Subcutaneous abdominal adipose tissue (tissue), 5 donors: ENCODE data around the gene PLEKHA8.

Experiments
- H3K27ac ChIP-seq: one replicate; pipeline ENCODE4 v1.7.0; 2013; ENCODE audit warnings: low read depth, mild to moderate bottlenecking, inconsistent platforms, low read length, moderate library complexity
- H3K27me3 ChIP-seq, 5 donors: one replicate each; pipeline ENCODE4 v1.7.0; 2013; ENCODE audit warnings: low read length in 5 of 5, inconsistent platforms in 1 of 5; ENCODE audit not compliant: control insufficient read depth in 5 of 5, insufficient read depth in 4 of 5
- H3K36me3 ChIP-seq, 5 donors: one replicate each; pipeline ENCODE4 v1.7.0; 2013; ENCODE audit warnings: low read length in 5 of 5; ENCODE audit not compliant: control insufficient read depth in 5 of 5, insufficient read depth in 5 of 5
- H3K4me1 ChIP-seq, 5 donors: one replicate each; pipeline ENCODE4 v1.7.0; 2013; ENCODE audit warnings: low read length in 5 of 5, mild to moderate bottlenecking in 3 of 5, moderate library complexity in 1 of 5; ENCODE audit not compliant: control insufficient read depth in 5 of 5, insufficient read depth in 5 of 5
- H3K4me3 ChIP-seq, 5 donors: one replicate each; pipeline ENCODE4 v1.7.0; 2013; ENCODE audit warnings: low read length in 5 of 5, low read depth in 1 of 5
- H3K9ac ChIP-seq, 5 donors: one replicate each; pipeline ENCODE4 v1.7.0; 2013; ENCODE audit warnings: low read length in 5 of 5, mild to moderate bottlenecking in 4 of 5, moderate library complexity in 3 of 5
- H3K9me3 ChIP-seq, 5 donors: one replicate each; pipeline ENCODE4 v1.7.0; 2013; ENCODE audit warnings: low read length in 5 of 5; ENCODE audit not compliant: control insufficient read depth in 5 of 5
- donor health status: healthy.
- donor health status: healthy.
- donor health status: healthy.
- donor health status: healthy.
- donor health status: healthy.

PLEKHA8 gene

GRCh38 chr7:30028216-30028748, at the start of gene PLEKHA8:
PLEKHA8 (plus strand) TSS chr7:30028412; CDS start chr7:30028763, 351 bp downstream.
- peaks cover 4 to 55% (median 45%) of the 10 kb centered on the region in 5 donors for H3K4me1 ChIP-seq
- no peaks in the 10 kb centered on the region for H3K27me3 ChIP-seq
- H3K4me3 ChIP-seq = peak within 1 kb of the TSS; percentile 68 to 98 (median 91)
- no peaks in the 10 kb centered on the region for H3K36me3 ChIP-seq
- peak within 1 kb of the TSS; percentile 63 to 95 (median 87) for H3K9ac ChIP-seq
- no peaks in the 10 kb centered on the region for H3K9me3 ChIP-seq
- H3K27ac ChIP-seq = peak within 1 kb of the TSS; percentile 89

GRCh38 chr7:29980151-29980550, 48.1 kb upstream of the PLEKHA8 start:
- Histone ChIP-seq H3K9me3 (no peaks in the 10 kb centered on the region), H3K36me3 (no peaks in the 10 kb centered on the region), H3K4me1 (peaks cover 0 to 20% (median 14%) of the 10 kb centered on the region in 5 donors), H3K27me3 (no peaks in the 10 kb centered on the region), H3K4me3 (no peak overlapping the region), H3K9ac (no peak overlapping the region), H3K27ac (no peak overlapping the region)

GRCh38 chr7:29987083-29987482, 41.1 kb upstream of the PLEKHA8 start:
- H3K27me3 ChIP-seq = no peaks in the 10 kb centered on the region
- no peaks in the 10 kb centered on the region for H3K36me3 ChIP-seq
- H3K9ac ChIP-seq = no peak overlapping the region
- H3K9me3 ChIP-seq = peaks cover 0 to 2% (median 0%) of the 10 kb centered on the region in 5 donors
- H3K4me3 ChIP-seq = no peak overlapping the region
- H3K4me1 ChIP-seq = peaks cover 0 to 29% (median 25%) of the 10 kb centered on the region in 5 donors
- no peak overlapping the region for H3K27ac ChIP-seq

- no peaks in the 10 kb centered on the region for H3K36me3 ChIP-seq
- H3K9ac ChIP-seq = no peak overlapping the region
- peaks cover 1 to 6% (median 4%) of the 10 kb centered on the region in 5 donors for H3K9me3 ChIP-seq
- H3K27me3 ChIP-seq = no peaks in the 10 kb centered on the region
- H3K4me3 ChIP-seq = peak overlapping the region; percentile 66 to 92 (median 77)
- H3K4me1 ChIP-seq = peaks cover 0 to 29% (median 25%) of the 10 kb centered on the region in 5 donors
- peak overlapping the region; percentile 67 for H3K27ac ChIP-seq
Observed at GRCh38 chr7:29987811-29988317, 40.3 kb upstream of the PLEKHA8 start.

GRCh38 chr7:29988424-29989256, 39.6 kb upstream of the PLEKHA8 start:
- Histone ChIP-seq H3K9ac (peak overlapping the region in 4 of 5 donors; percentile 70 to 84 (median 81)), H3K27me3 (no peaks in the 10 kb centered on the region)

GRCh38 chr7:29989257-29989995, 38.8 kb upstream of the PLEKHA8 start, which contains the start of gene SCRN1:
SCRN1 (minus strand) TSS chr7:29989801; CDS start chr7:29969067, 20,734 bp downstream.
- H3K4me1 ChIP-seq = peaks cover 0 to 29% (median 25%) of the 10 kb centered on the region in 5 donors
- H3K9ac ChIP-seq = peak within 1 kb of the TSS in 4 of 5 donors; percentile 70 to 84 (median 81)
- H3K27me3 ChIP-seq = no peaks in the 10 kb centered on the region

More at GRCh38 chr7:29988424-29989256, 39.6 kb upstream of the PLEKHA8 start:
- H3K4me3 ChIP-seq = peak overlapping the region; percentile 66 to 92 (median 77)
- peaks cover 0 to 29% (median 25%) of the 10 kb centered on the region in 5 donors for H3K4me1 ChIP-seq
- H3K9me3 ChIP-seq = peaks cover 2 to 11% (median 10%) of the 10 kb centered on the region in 5 donors
- peak overlapping the region; percentile 67 for H3K27ac ChIP-seq
- no peaks in the 10 kb centered on the region for H3K36me3 ChIP-seq

GRCh38 chr7:29990931-29991330, 37.3 kb upstream of the PLEKHA8 start:
- Histone ChIP-seq H3K9me3 (peaks cover 2 to 12% (median 10%) of the 10 kb centered on the region in 5 donors), H3K4me1 (peaks cover 0 to 29% (median 25%) of the 10 kb centered on the region in 5 donors), H3K4me3 (no peak overlapping the region), H3K27me3 (no peaks in the 10 kb centered on the region), H3K36me3 (no peaks in the 10 kb centered on the region), H3K9ac (no peak overlapping the region), H3K27ac (no peak overlapping the region)

More at GRCh38 chr7:29989257-29989995, 38.8 kb upstream of the PLEKHA8 start, which contains the start of gene SCRN1:
- H3K27ac ChIP-seq = peak within 1 kb of the TSS; percentile 67
- H3K36me3 ChIP-seq = no peaks in the 10 kb centered on the region
- peaks cover 2 to 12% (median 10%) of the 10 kb centered on the region in 5 donors for H3K9me3 ChIP-seq
- peak within 1 kb of the TSS; percentile 68 to 92 (median 77) for H3K4me3 ChIP-seq

- no peaks in the 10 kb centered on the region for H3K36me3 ChIP-seq
- no peak overlapping the region for H3K27ac ChIP-seq
- peaks cover 0 to 28% (median 24%) of the 10 kb centered on the region in 5 donors for H3K4me1 ChIP-seq
Observed at GRCh38 chr7:29991937-29992336, 36.3 kb upstream of the PLEKHA8 start.

GRCh38 chr7:29993140-29993539, 35.1 kb upstream of the PLEKHA8 start:
- no peaks in the 10 kb centered on the region for H3K36me3 ChIP-seq
- H3K4me3 ChIP-seq = no peak overlapping the region
- H3K9me3 ChIP-seq = peaks cover 3 to 18% (median 10%) of the 10 kb centered on the region in 5 donors
- H3K4me1 ChIP-seq = peaks cover 0 to 18% (median 12%) of the 10 kb centered on the region in 5 donors
- no peak overlapping the region for H3K9ac ChIP-seq
- no peak overlapping the region for H3K27ac ChIP-seq
- H3K27me3 ChIP-seq = no peaks in the 10 kb centered on the region

More at GRCh38 chr7:29991937-29992336, 36.3 kb upstream of the PLEKHA8 start:
- no peak overlapping the region for H3K9ac ChIP-seq
- H3K27me3 ChIP-seq = no peaks in the 10 kb centered on the region
- peaks cover 3 to 18% (median 10%) of the 10 kb centered on the region in 5 donors for H3K9me3 ChIP-seq
- no peak overlapping the region for H3K4me3 ChIP-seq
